Left ventricle myocardium superior (tissue), 1 donor: ENCODE data around the gene TSPAN9. TPM values are rescaled to one million over a fixed set of nuclear protein-coding genes. Genes with fewer than 3 reads are reported as not detected.

Experiments
- ATAC-seq: fragments of 200-7000 bp; cut with Tn5 transposase; one replicate; pipeline ENCODE4 v1.9.1; 2020; ENCODE audit warnings: mild to moderate bottlenecking, moderate library complexity
- DNase-seq: peaks from one replicate; pipeline ENCODE4 v3.0.0-alpha.2; 2020
- intact Hi-C: fragments of 100-400 bp; cut with micrococcal nuclease; formaldehyde crosslinking; loops from one replicate; pipeline ENCODE4 v1.11.0; 2022
- total RNA-seq: library from RNA; stranded (reverse); fragmentation: NEBNext Ultra II Directional; extraction: Animal tissue kit (Norgen Biotek cat#: 25700); gene quantifications from one replicate; pipeline ENCODE4 v1.2.1, GENCODE V29; 2021
- donor health status: DM: no; HTN: yes; CAD: no; lungs with severe emphysema.

Gene TSPAN9
- total RNA-seq, 1 donor from 2014 or later: 159 TPM

- ATAC-seq (no peak), DNase-seq (peak; percentile 28)
- intact Hi-C loops: no loop called here
These were observed 186.1 kb downstream of the TSPAN9 start for GRCh38 chr12:3263282-3263681.

GRCh38 chr12:3263939-3264922 lies 187.1 kb downstream of the TSPAN9 start:
- intact Hi-C loops: no loop called here
- peak; percentile 80 for ATAC-seq
- peak; percentile 71 for DNase-seq

- intact Hi-C loops: no loop called here
- no peak for DNase-seq
- ATAC-seq: no peak
These were observed 188.2 kb downstream of the TSPAN9 start for GRCh38 chr12:3265406-3265805.

- intact Hi-C loops: no loop called here
- DNase-seq: no peak
- ATAC-seq: no peak
These were observed 189.5 kb downstream of the TSPAN9 start for GRCh38 chr12:3266638-3267037.

- no peak for ATAC-seq
- intact Hi-C loops: no loop called here
- DNase-seq: no peak
These were observed 190.5 kb downstream of the TSPAN9 start for GRCh38 chr12:3267690-3268089.

- no peak for DNase-seq
- intact Hi-C loops: no loop called here
- no peak for ATAC-seq
These were observed 192.4 kb downstream of the TSPAN9 start for GRCh38 chr12:3269594-3269993.

GRCh38 chr12:3271146-3271545 lies 194.0 kb downstream of the TSPAN9 start:
- no peak for ATAC-seq
- no peak for DNase-seq
- intact Hi-C loops: no loop called here

- ATAC-seq: no peak
These were observed 194.5 kb downstream of the TSPAN9 start for GRCh38 chr12:3271639-3272038.

GRCh38 chr12:3272958-3273357 lies 195.8 kb downstream of the TSPAN9 start:
- ATAC-seq: no peak
- intact Hi-C loops: no loop called here
- DNase-seq: no peak

More at GRCh38 chr12:3271639-3272038, 194.5 kb downstream of the TSPAN9 start:
- intact Hi-C loops: no loop called here
- DNase-seq: no peak

- DNase-seq: no peak
- intact Hi-C loops: no loop called here
- peak; percentile 56 for ATAC-seq
These were observed 196.3 kb downstream of the TSPAN9 start for GRCh38 chr12:3273409-3273853.

GRCh38 chr12:3274664-3275063 lies 197.5 kb downstream of the TSPAN9 start:
- intact Hi-C loops: loop anchor here (5.0 kb wide), 1 partner anchor 142 kb away; no protein-coding TSS in a partner anchor
- peak; percentile 64 for DNase-seq
- peak; percentile 42 for ATAC-seq

- peak; percentile 87 for DNase-seq
- peak; percentile 61 for ATAC-seq
- intact Hi-C loops: loop anchor here (5.0 kb wide), 1 partner anchor 143 kb away; no protein-coding TSS in a partner anchor
These were observed 198.2 kb downstream of the TSPAN9 start for GRCh38 chr12:3275171-3276041.

GRCh38 chr12:3276226-3276625 lies 199.0 kb downstream of the TSPAN9 start:
- intact Hi-C loops: loop anchor here (5.0 kb wide), 1 partner anchor 144 kb away; no protein-coding TSS in a partner anchor
- DNase-seq: no peak
- peak; percentile 5 for ATAC-seq

GRCh38 chr12:3277306-3277943 lies 200.2 kb downstream of the TSPAN9 start:
- ATAC-seq (no peak), DNase-seq (no peak)
- intact Hi-C loops: loop anchor here (5.0 kb wide), 1 partner anchor 145 kb away; no protein-coding TSS in a partner anchor

- ATAC-seq (no peak), DNase-seq (no peak)
- intact Hi-C loops: loop anchor here (5.0 kb wide), 1 partner anchor 147 kb away; no protein-coding TSS in a partner anchor
These were observed 201.7 kb downstream of the TSPAN9 start for GRCh38 chr12:3278681-3279414.

GRCh38 chr12:3279415-3279780 lies 202.2 kb downstream of the TSPAN9 start:
- intact Hi-C loops: loop anchor here (5.0 kb wide), 1 partner anchor 147 kb away; no protein-coding TSS in a partner anchor
- ATAC-seq: no peak
- no peak for DNase-seq

- ATAC-seq (no peak), DNase-seq (no peak)
- intact Hi-C loops: loop anchor here (5.0 kb wide), 1 partner anchor 148 kb away; no protein-coding TSS in a partner anchor
These were observed 202.7 kb downstream of the TSPAN9 start for GRCh38 chr12:3279832-3280231.

GRCh38 chr12:3280967-3281366 lies 203.8 kb downstream of the TSPAN9 start:
- no peak for ATAC-seq
- DNase-seq: no peak
- intact Hi-C loops: no loop called here
